DOHH2 (cell line): ENCODE results near the gene ERVFRD-1.

ENCODE experiments used
- H3F3A ChIP-seq: fragments of 200-600 bp; sonication (generic), shearing (Covaris generic); 2 replicates; pipeline ENCODE4 v1.6.0; 2016; ENCODE audit warnings: antibody characterized with exemption, mild to moderate bottlenecking; ENCODE audit not compliant: control insufficient read depth, insufficient read depth
- H3K27ac ChIP-seq: fragments of 200-600 bp; sonication (generic); 2 replicates; pipeline ENCODE4 v1.5.1; 2014; ENCODE audit warnings: low read depth, mild to moderate bottlenecking, low read length, moderate library complexity
- H3K27me3 ChIP-seq: fragments of 200-600 bp; sonication (generic); 2 replicates; pipeline ENCODE4 v1.6.1; 2014; ENCODE audit warnings: mild to moderate bottlenecking, low read length, mixed read lengths; ENCODE audit not compliant: control insufficient read depth
- H3K36me3 ChIP-seq: fragments of 200-600 bp; sonication (generic); 2 replicates; pipeline ENCODE4 v1.6.1; 2014; ENCODE audit warnings: mild to moderate bottlenecking, low read length, moderate library complexity, mixed read lengths; ENCODE audit not compliant: control insufficient read depth
- H3K4me1 ChIP-seq: fragments of 200-600 bp; sonication (generic); 2 replicates; pipeline ENCODE4 v1.6.1; 2014; ENCODE audit warnings: mild to moderate bottlenecking, low read length, mixed read lengths; ENCODE audit not compliant: control insufficient read depth
- H3K4me2 ChIP-seq: fragments of 200-600 bp; sonication (generic); 2 replicates; pipeline ENCODE4 v1.6.0; 2014; ENCODE audit warnings: mild to moderate bottlenecking, low read length, moderate library complexity
- H3K4me3 ChIP-seq: fragments of 200-600 bp; sonication (generic); 2 replicates; pipeline ENCODE4 v1.5.1; 2014; ENCODE audit warnings: mild to moderate bottlenecking, low read length, mixed read lengths
- H3K79me2 ChIP-seq: fragments of 200-600 bp; sonication (generic); 2 replicates; pipeline ENCODE4 v1.6.1; 2014; ENCODE audit warnings: mild to moderate bottlenecking, low read length, mixed read lengths; ENCODE audit not compliant: control insufficient read depth
- H3K9me2 ChIP-seq: fragments of 200-600 bp; sonication (generic); replicated peaks from 2 replicates; pipeline ENCODE4 v1.6.1; 2014; ENCODE audit warnings: mild to moderate bottlenecking, low read length, mixed read lengths; ENCODE audit not compliant: control insufficient read depth
- H3K9me3 ChIP-seq: fragments of 200-600 bp; sonication (generic); 2 replicates; pipeline ENCODE4 v1.6.1; 2014; ENCODE audit warnings: antibody characterized with exemption, low read length, mixed read lengths; ENCODE audit not compliant: control insufficient read depth, insufficient read depth
- H4K20me1 ChIP-seq: fragments of 200-600 bp; sonication (generic); 2 replicates; pipeline ENCODE4 v1.6.0; 2014; ENCODE audit warnings: low read depth, mild to moderate bottlenecking, antibody characterized with exemption, low read length, moderate library complexity; ENCODE audit not compliant: control insufficient read depth, insufficient read depth
- CTCF ChIP-seq: fragments of 200-600 bp; sonication (generic); IDR thresholded peaks from one replicate; pipeline ENCODE4 v1.5.1; 2014; ENCODE audit warnings: antibody characterized with exemption, mild to moderate bottlenecking, low read depth, low read length; ENCODE audit not compliant: poor library complexity, severe bottlenecking
- EZH2phosphoT487 ChIP-seq: fragments of 200-600 bp; sonication (generic); IDR thresholded peaks from 2 replicates; pipeline ENCODE4 v1.6.1; 2017; ENCODE audit warnings: borderline replicate concordance, mild to moderate bottlenecking, antibody characterized with exemption, low read length, moderate library complexity, mixed read lengths

The ERVFRD-1 gene

GRCh38 chr6:11083491-11083890 lies 28.0 kb downstream of the ERVFRD-1 start:
- H3K79me2 ChIP-seq, result no peaks in the 10 kb centered on the region
- no peak overlapping the region for H3K4me2 ChIP-seq
- no peaks in the 10 kb centered on the region for H3K9me3 ChIP-seq
- no peaks in the 10 kb centered on the region for H3K27me3 ChIP-seq
- no peaks in the 10 kb centered on the region for H3K9me2 ChIP-seq
- H3F3A ChIP-seq, result no peaks in the 10 kb centered on the region
- no peak overlapping the region for H3K4me3 ChIP-seq
- H3K4me1 ChIP-seq, result no peaks in the 10 kb centered on the region
- TF ChIP-seq CTCF (no peak), EZH2phosphoT487 (no peak)
- no peaks in the 10 kb centered on the region for H3K36me3 ChIP-seq
- H3K27ac ChIP-seq, result no peak overlapping the region
- H4K20me1 ChIP-seq, result no peaks in the 10 kb centered on the region

DNA sequence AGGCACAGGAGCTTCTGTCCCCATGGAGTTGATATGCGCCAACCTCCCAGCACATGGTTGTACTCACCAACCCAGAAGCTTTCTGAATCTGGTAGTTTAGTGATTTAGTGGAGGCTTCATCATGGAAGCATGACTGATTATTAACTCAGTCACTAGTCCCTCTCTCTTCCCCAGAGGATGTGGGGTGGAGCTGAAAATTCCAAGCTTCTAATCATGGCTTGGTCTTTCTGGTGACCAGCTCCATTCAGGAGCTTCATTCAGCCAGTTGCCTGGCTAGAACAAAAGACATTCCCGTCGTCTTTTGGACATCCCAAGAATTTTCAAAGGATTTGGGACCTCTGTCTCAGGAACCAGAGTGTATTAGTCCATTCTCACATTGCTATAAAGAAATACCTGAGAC lies 31.2 kb downstream of the ERVFRD-1 start:
- no peaks in the 10 kb centered on the region for H3K9me2 ChIP-seq
- TF ChIP-seq EZH2phosphoT487 (no peak), CTCF (no peak)
- no peak overlapping the region for H3K4me2 ChIP-seq
- no peak overlapping the region for H3K27ac ChIP-seq
- H3K36me3 ChIP-seq, result no peaks in the 10 kb centered on the region
- H3K4me3 ChIP-seq, result no peak overlapping the region
- no peaks in the 10 kb centered on the region for H3K9me3 ChIP-seq
- H3K79me2 ChIP-seq, result no peaks in the 10 kb centered on the region
- H4K20me1 ChIP-seq, result no peaks in the 10 kb centered on the region
- no peaks in the 10 kb centered on the region for H3K27me3 ChIP-seq
- H3K4me1 ChIP-seq, result no peaks in the 10 kb centered on the region
- H3F3A ChIP-seq, result no peaks in the 10 kb centered on the region

- no peaks in the 10 kb centered on the region for H3K36me3 ChIP-seq
- H3F3A ChIP-seq, result no peaks in the 10 kb centered on the region
- H3K79me2 ChIP-seq, result no peaks in the 10 kb centered on the region
- no peaks in the 10 kb centered on the region for H3K9me3 ChIP-seq
- no peaks in the 10 kb centered on the region for H3K9me2 ChIP-seq
- TF ChIP-seq CTCF, result no peak
- no peak for TF ChIP-seq EZH2phosphoT487
- no peak overlapping the region for H3K27ac ChIP-seq
- no peaks in the 10 kb centered on the region for H4K20me1 ChIP-seq
- H3K4me1 ChIP-seq, result no peaks in the 10 kb centered on the region
- no peak overlapping the region for H3K4me3 ChIP-seq
- H3K27me3 ChIP-seq, result 0 out of 2 replicates have a peak, but pooled peaks cover 2% of the 10 kb centered on the region
- H3K4me2 ChIP-seq, result no peak overlapping the region
Observed at GRCh38 chr6:11078266-11078665, 33.3 kb downstream of the ERVFRD-1 start.

GRCh38 chr6:11076540-11076939 lies 35.0 kb downstream of the ERVFRD-1 start:
- no peaks in the 10 kb centered on the region for H3K4me1 ChIP-seq
- no peaks in the 10 kb centered on the region for H4K20me1 ChIP-seq
- no peaks in the 10 kb centered on the region for H3K79me2 ChIP-seq
- H3K27ac ChIP-seq, result no peak overlapping the region
- no peak overlapping the region for H3K4me3 ChIP-seq
- H3K9me3 ChIP-seq, result no peaks in the 10 kb centered on the region
- no peaks in the 10 kb centered on the region for H3K36me3 ChIP-seq
- no peak for TF ChIP-seq CTCF
- TF ChIP-seq EZH2phosphoT487, result no peak
- H3K27me3 ChIP-seq, result 0 out of 2 replicates have a peak, but pooled peaks cover 2% of the 10 kb centered on the region
- H3F3A ChIP-seq, result no peaks in the 10 kb centered on the region
- H3K4me2 ChIP-seq, result no peak overlapping the region
- H3K9me2 ChIP-seq, result no peaks in the 10 kb centered on the region
